HG03280 (cell line): ENCODE results near the gene KCTD1.
A peak's percentile ranks its signal among the peaks of the same experiment; 100 is the strongest.

ENCODE experiments used
- ATAC-seq: cut with Tn5 transposase; IDR thresholded peaks from one replicate; pipeline ENCODE4 v1.9.1; 2021; ENCODE audit warnings: mild to moderate bottlenecking, moderate library complexity; ENCODE audit not compliant: unreplicated experiment

KCTD1 gene

GRCh38 chr18:26549263-26550094, 1.1 kb upstream of the KCTD1 start:
- ATAC-seq, result no peak

- ATAC-seq, result peak; percentile 56
These were observed 523 bp downstream of the KCTD1 start for GRCh38 chr18:26547646-26548414.

GRCh38 chr18:26546875-26547645, 1.3 kb downstream of the KCTD1 start:
- ATAC-seq, result no peak

- ATAC-seq, result no peak
These were observed 2.0 kb downstream of the KCTD1 start for GRCh38 chr18:26546170-26546874.

GRCh38 chr18:26545335-26546123, 2.8 kb downstream of the KCTD1 start:
- no peak for ATAC-seq

GRCh38 chr18:26544451-26544850, 3.9 kb downstream of the KCTD1 start:
- no peak for ATAC-seq

- no peak for ATAC-seq
These were observed 5.0 kb downstream of the KCTD1 start for GRCh38 chr18:26543373-26543772.

- no peak for ATAC-seq
These were observed 8.2 kb downstream of the KCTD1 start for GRCh38 chr18:26540043-26540628.

GRCh38 chr18:26538524-26538923, 9.8 kb downstream of the KCTD1 start:
- ATAC-seq, result no peak

GRCh38 chr18:26536664-26537063, 11.7 kb downstream of the KCTD1 start:
- no peak for ATAC-seq

- no peak for ATAC-seq
These were observed 12.3 kb downstream of the KCTD1 start for GRCh38 chr18:26536032-26536431.

GRCh38 chr18:26535630-26536029, 12.7 kb downstream of the KCTD1 start:
- no peak for ATAC-seq

- no peak for ATAC-seq
These were observed 15.7 kb downstream of the KCTD1 start for GRCh38 chr18:26532367-26533340.

GRCh38 chr18:26531605-26532298, 16.6 kb downstream of the KCTD1 start:
- ATAC-seq, result no peak

GRCh38 chr18:26526966-26527234, 21.5 kb downstream of the KCTD1 start:
- no peak for ATAC-seq

GRCh38 chr18:26526128-26526965, 22.0 kb downstream of the KCTD1 start:
- ATAC-seq, result no peak
